Neural progenitor cell (in vitro differentiated cells): Measurements from ENCODE around the gene ZBED4.

ENCODE experiments used
- EZH2phosphoT487 ChIP-seq: fragments of 200-600 bp; sonication (generic); IDR thresholded peaks from 2 replicates; pipeline ENCODE4 v1.6.1; 2017; ENCODE audit warnings: antibody characterized with exemption
- TF ChIP-seq, protein P1 (sequence below): fragments of 200-600 bp; sonication (generic); IDR thresholded peaks from 2 replicates; pipeline ENCODE4 v1.5.1; 2017; ENCODE audit warnings: antibody characterized with exemption, mild to moderate bottlenecking

DNA sequence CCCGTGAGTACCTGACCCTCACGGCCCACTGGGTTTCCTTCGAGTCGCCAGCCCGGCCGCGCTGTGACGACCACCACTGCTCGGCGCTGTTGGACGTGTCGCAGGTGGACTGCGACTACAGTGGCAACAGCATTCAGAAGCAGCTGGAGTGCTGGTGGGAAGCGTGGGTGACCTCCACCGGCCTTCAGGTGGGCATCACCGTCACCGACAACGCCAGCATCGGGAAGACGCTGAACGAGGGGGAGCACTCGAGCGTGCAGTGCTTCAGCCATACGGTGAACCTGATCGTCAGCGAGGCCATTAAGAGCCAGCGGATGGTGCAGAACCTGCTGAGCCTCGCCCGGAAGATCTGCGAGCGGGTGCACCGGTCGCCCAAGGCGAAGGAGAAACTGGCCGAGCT, 32.2 kb downstream of the ZBED4 start:
- TF ChIP-seq, protein P1, sequence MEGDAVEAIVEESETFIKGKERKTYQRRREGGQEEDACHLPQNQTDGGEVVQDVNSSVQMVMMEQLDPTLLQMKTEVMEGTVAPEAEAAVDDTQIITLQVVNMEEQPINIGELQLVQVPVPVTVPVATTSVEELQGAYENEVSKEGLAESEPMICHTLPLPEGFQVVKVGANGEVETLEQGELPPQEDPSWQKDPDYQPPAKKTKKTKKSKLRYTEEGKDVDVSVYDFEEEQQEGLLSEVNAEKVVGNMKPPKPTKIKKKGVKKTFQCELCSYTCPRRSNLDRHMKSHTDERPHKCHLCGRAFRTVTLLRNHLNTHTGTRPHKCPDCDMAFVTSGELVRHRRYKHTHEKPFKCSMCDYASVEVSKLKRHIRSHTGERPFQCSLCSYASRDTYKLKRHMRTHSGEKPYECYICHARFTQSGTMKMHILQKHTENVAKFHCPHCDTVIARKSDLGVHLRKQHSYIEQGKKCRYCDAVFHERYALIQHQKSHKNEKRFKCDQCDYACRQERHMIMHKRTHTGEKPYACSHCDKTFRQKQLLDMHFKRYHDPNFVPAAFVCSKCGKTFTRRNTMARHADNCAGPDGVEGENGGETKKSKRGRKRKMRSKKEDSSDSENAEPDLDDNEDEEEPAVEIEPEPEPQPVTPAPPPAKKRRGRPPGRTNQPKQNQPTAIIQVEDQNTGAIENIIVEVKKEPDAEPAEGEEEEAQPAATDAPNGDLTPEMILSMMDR: no peak
- no peak for TF ChIP-seq EZH2phosphoT487
